ENCODE results near the gene GPC5.
"Not testable (repeated sequence)": the region's sequence is repeated elsewhere in the genome, so short reads cannot be mapped to it uniquely, and the experiment has no call there.

Gene GPC5

DNA sequence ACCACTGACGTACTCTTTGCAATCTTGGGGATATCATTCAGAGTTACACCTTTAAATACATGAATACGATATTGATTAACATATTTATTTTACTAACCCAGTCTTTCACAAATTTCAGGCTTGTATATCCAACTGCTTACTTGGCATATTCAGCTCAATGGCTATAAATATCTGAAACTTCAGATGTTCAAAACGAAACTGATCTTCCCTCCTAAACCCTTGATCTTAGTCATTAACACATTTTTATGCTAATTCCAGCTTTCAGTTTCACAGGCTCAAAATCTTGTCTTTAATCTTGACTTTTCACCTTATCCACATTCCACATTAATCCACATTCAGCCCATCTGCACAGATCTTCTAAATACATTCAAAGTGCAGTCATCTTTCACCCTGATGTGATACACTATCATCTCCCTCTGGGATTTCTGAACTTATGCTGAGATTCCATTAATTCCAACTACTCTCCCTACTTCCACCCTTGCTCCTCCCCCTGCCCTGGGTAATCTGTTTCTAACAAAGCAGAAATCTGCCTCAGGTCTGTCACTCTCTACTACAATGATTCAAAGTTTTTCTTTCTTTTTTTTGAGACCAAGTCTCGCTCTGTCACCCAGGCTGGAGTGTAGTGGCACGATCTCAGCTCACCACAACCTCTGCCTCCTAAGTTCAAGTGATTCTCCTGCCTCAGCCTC, 387.2 kb downstream of the GPC5 start:
- no peak overlapping the region for H3K4me3 ChIP-seq (ENCODE audit: low read depth, low read length)
- no peak for DNase-seq (ENCODE audit: low read depth)

- no peak overlapping the region for H3K4me3 ChIP-seq (ENCODE audit: low read depth, low read length)
- DNase-seq (ENCODE audit: low read depth), result no peak
These were observed 393.6 kb downstream of the GPC5 start for GRCh38 chr13:91792054-91792453.

DNA sequence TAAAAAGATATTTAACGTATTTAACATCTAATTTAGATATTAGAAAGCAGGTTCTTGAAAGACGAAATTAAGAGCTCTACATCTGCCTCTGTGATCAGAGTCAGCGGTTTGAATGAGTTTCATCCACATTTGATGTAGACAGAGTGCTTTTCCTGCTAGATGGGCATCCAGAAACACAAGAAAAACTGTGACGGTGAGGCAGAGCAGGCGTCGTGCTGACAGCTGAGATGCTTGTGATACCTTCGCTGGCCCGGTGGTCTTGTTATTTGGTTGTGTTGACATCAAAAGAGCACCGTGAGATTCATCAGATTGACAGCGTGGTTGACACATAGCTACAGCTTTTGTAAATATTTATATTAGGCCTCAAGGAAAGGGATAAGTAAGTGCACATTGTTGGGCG, 399.1 kb downstream of the GPC5 start:
- no peak overlapping the region for H3K4me3 ChIP-seq (ENCODE audit: low read depth, low read length)
- no peak for DNase-seq (ENCODE audit: low read depth)

DNA sequence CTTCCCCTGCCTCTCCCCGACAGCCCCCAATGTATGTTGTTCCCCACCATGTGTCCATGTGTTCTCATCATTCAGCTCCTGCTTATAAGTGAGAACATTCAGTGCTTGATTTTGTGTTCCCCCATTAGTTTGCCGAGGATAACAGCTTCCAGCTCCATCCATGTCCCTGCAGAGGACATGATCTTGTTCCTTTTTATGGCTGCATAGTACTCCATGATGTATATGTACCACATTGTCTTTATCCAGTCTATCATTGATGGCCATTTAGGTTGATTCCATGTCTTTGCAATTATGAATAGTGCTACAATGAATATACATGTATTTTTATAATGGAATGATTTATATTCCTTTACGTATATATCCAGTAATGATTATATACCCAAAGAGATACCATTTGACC, 399.9 kb downstream of the GPC5 start:
- not testable (repeated sequence) for H3K4me3 ChIP-seq (ENCODE audit: low read depth, low read length); DNase-seq (ENCODE audit: low read depth)

- H3K4me3 ChIP-seq (ENCODE audit: low read depth, low read length); DNase-seq (ENCODE audit: low read depth): not testable (repeated sequence)
These were observed 403.4 kb downstream of the GPC5 start for GRCh38 chr13:91801772-91802171.

GRCh38 chr13:91802957-91803356, 404.5 kb downstream of the GPC5 start:
- no peak for DNase-seq (ENCODE audit: low read depth)

DNA sequence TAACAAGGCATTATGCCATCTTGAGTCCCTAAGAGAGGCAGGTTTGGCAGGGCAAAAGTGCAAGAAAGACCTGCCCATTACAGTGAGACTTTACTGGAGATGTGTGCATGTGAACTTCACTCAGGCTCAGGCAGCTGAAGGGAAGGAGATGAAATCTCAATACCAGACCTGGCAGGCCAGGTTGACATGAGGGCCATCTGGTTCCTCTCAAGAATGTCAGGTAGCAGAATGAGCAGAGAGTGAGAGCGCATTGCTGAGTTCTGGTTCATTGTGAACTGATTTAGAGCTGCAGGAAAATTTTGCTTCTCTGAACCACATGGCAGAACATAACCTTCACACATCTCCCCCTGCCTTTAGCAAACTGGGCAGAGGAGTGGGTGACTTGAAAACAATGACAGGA, 406.3 kb downstream of the GPC5 start:
- no peak for DNase-seq (ENCODE audit: low read depth)
- H3K4me3 ChIP-seq (ENCODE audit: low read depth, low read length), result no peak overlapping the region

More at GRCh38 chr13:91802957-91803356, 404.5 kb downstream of the GPC5 start:
- H3K4me3 ChIP-seq (ENCODE audit: low read depth, low read length), result no peak overlapping the region

- no peak overlapping the region for H3K4me3 ChIP-seq (ENCODE audit: low read depth, low read length)
- DNase-seq (ENCODE audit: low read depth), result no peak
These were observed 407.2 kb downstream of the GPC5 start for GRCh38 chr13:91805605-91806004.

DNA sequence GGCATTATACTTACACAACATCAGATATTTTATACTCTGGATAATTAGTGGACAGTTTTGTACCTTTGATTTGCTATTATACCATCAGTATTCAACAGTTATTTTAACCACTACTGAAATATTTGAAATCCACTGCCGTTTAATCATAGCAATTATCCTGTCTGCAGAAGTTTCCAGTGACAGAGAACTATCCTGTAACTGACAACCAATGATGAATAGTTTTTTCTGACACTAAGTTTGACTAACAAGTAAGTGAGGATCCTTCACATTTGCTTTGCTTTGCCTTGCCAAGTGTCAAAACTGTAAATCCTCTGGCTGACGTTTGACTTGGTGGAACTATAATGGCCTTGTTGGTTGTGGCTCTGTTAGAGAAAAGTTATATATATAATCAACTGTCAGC, 410.7 kb downstream of the GPC5 start:
- no peak for DNase-seq (ENCODE audit: low read depth)

DNA sequence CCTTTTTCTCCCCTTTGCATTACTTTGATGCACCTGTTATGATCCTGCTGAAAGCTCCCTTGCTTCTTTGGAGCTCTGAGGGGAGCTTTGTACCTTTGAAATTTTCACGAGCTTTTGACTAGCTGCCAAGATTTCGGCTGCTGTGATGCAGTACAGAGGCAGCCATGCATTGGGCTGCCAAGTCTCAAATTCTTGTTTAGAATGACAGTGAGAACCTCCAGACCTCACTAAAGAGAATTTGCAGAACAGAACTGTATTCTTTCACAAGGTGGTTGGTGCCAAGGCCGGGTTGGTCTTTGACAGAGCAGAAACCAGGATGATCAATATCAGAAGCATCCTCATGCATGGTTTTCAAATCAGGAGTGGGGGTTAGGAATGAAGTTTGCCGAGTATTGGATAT, 414.8 kb downstream of the GPC5 start:
- H3K4me3 ChIP-seq (ENCODE audit: low read depth, low read length), result no peak overlapping the region
- DNase-seq (ENCODE audit: low read depth), result no peak

More for the DNA sequence above, 410.7 kb downstream of the GPC5 start:
- H3K4me3 ChIP-seq (ENCODE audit: low read depth, low read length), result no peak overlapping the region

DNA sequence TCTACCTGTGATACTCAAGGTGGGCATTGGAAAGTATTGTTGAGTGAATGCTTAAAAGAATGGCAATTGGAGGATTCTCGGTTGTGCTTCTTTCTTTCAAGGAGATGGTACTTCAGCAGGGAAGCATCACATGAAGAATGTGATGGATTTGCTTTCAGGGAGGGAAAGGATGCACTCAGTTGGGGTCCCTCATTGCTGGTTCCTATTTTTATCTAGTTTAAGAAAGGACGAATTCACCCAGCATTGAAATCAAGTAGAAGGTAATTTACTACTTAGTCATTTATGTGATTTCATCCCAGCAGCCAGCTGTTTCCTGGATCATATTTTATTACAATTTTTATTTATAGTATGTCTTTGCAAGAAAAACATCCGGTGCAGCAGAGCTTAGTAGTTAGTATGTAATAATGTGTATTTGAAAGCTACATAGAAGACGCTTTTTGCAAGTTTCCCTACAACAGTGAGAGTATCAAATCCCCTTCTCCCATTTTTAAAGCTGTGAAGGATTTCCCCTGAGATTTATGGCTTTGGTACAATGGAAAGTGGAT, 417.9 kb downstream of the GPC5 start:
- H3K4me3 ChIP-seq (ENCODE audit: low read depth, low read length), result no peak overlapping the region
- no peak for DNase-seq (ENCODE audit: low read depth)

- DNase-seq (ENCODE audit: low read depth), result no peak
- H3K4me3 ChIP-seq (ENCODE audit: low read depth, low read length), result no peak overlapping the region
These were observed 418.8 kb downstream of the GPC5 start for GRCh38 chr13:91817250-91817649.

- H3K4me3 ChIP-seq (ENCODE audit: low read depth, low read length), result no peak overlapping the region
- DNase-seq (ENCODE audit: low read depth), result no peak
These were observed 426.0 kb downstream of the GPC5 start for GRCh38 chr13:91824416-91824815.

GRCh38 chr13:91825516-91825915, 427.1 kb downstream of the GPC5 start:
- no peak overlapping the region for H3K4me3 ChIP-seq (ENCODE audit: low read depth, low read length)
- DNase-seq (ENCODE audit: low read depth), result no peak

DNA sequence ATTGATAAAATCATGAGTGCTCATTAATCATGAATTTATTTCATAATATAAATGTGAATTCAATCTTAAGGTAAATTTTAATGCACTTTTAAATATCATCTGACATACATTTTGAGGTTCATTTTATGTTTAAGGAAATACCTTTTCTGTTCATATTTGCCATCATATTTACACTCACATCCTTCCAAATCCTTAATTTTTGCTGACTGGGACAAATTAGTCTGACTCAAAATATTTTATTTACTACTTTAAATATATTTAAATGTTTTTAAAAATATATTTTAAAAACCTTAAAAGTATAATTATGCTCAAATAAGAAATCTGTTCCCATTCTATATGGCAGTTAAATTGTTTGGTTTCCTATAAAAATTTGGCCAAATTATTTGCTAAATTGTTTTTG, 438.1 kb downstream of the GPC5 start:
- H3K4me3 ChIP-seq (ENCODE audit: low read depth, low read length), result no peak overlapping the region
- DNase-seq (ENCODE audit: low read depth), result no peak

DNA sequence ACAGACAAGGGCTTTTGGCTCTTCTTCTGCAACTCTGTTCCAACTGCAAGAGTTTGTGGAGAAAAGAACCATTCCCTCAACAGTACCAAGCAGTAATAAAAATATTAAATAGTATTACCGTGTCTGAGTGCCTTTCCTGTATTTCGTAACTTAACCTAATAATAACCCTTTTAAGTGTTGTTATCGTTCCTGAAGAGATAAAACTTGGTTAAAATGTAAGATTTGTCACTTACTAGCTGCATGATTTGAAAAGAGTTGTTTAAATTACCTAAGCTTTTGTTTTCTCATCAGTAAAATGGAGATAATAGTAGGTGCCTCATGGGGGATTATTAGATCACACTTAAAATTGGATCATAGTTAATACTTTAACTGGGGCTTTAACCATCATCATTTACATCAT, 447.2 kb downstream of the GPC5 start:
- no peak for DNase-seq (ENCODE audit: low read depth)

GRCh38 chr13:91863699-91864098, 465.3 kb downstream of the GPC5 start:
- H3K4me3 ChIP-seq (ENCODE audit: low read depth, low read length), result no peak overlapping the region
- no peak for DNase-seq (ENCODE audit: low read depth)

More for the DNA sequence above, 447.2 kb downstream of the GPC5 start:
- no peak overlapping the region for H3K4me3 ChIP-seq (ENCODE audit: low read depth, low read length)

GRCh38 chr13:91868351-91868750, 469.9 kb downstream of the GPC5 start:
- DNase-seq (ENCODE audit: low read depth), result no peak
- H3K4me3 ChIP-seq (ENCODE audit: low read depth, low read length), result no peak overlapping the region

GRCh38 chr13:91878491-91878890, 480.1 kb downstream of the GPC5 start:
- no peak overlapping the region for H3K4me3 ChIP-seq (ENCODE audit: low read depth, low read length)
- DNase-seq (ENCODE audit: low read depth), result no peak

GRCh38 chr13:91879360-91879759, 480.9 kb downstream of the GPC5 start:
- no peak for DNase-seq (ENCODE audit: low read depth)
- H3K4me3 ChIP-seq (ENCODE audit: low read depth, low read length), result no peak overlapping the region

DNA sequence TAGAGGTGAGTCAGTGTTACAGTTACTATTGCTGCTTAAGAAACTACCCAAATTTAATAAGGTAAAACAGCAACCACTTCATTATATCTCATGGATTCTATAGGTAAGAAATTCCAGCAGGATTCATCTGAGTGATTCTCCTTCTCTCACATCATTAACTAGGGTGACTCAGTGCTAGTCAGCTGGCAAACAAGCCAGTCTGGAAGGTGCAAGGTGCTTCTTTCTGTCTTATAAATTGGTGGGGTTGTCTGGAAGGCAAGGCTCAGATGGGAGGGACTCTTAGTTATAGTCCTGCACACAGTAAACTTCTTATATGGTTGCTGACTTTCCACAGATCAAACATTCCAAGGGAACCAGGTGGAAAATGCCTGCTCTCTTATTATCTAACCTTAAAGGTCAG, 484.5 kb downstream of the GPC5 start:
- no peak for DNase-seq (ENCODE audit: low read depth)
- no peak overlapping the region for H3K4me3 ChIP-seq (ENCODE audit: low read depth, low read length)
